ENCODE measurements around the gene CXXC5.

DNA sequence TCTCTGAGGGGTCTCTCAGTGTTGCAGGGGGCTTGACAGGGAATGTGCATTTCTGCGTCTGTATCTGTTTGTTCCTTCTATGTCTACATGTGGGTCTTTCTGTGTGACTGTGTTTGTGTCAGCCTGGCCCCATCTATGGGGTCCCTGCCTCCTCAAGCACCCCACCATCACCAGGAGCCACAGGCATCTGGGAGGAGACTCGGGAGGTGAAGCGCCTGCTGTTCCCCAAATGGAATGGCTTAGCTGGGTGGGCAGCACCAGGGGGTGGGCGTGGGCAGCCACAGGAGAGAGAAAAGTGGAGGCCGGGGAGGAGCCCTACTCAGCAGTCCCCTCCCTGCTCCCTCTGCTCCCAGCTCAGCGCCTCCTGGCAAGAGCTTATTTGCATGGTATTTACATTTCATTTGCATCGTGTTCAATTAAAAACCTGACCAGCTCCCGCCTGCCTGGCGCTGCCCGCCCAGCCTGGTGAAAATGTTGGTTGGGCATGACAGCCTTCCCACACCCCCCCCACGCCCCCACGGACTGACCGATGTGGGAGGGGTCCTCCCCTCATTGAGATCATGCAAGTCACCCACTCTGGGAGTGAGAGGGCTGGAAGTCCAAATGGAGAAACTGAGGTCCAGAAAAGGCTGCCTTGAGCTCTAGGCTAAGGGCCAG lies 50.5 kb downstream of the CXXC5 start:
- TF ChIP-seq, protein P1, sequence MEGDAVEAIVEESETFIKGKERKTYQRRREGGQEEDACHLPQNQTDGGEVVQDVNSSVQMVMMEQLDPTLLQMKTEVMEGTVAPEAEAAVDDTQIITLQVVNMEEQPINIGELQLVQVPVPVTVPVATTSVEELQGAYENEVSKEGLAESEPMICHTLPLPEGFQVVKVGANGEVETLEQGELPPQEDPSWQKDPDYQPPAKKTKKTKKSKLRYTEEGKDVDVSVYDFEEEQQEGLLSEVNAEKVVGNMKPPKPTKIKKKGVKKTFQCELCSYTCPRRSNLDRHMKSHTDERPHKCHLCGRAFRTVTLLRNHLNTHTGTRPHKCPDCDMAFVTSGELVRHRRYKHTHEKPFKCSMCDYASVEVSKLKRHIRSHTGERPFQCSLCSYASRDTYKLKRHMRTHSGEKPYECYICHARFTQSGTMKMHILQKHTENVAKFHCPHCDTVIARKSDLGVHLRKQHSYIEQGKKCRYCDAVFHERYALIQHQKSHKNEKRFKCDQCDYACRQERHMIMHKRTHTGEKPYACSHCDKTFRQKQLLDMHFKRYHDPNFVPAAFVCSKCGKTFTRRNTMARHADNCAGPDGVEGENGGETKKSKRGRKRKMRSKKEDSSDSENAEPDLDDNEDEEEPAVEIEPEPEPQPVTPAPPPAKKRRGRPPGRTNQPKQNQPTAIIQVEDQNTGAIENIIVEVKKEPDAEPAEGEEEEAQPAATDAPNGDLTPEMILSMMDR (IDR thresholded peaks at IDR 0.05), result no peak
- TF ChIP-seq POLR2AphosphoS5 (IDR thresholded peaks at IDR 0.05), result no peak
- no peak for TF ChIP-seq POLR2A (IDR thresholded peaks at IDR 0.05)
- TF ChIP-seq EP300 (IDR thresholded peaks at IDR 0.05), result no peak
